ENCODE measurements around the gene HBM.
"Not testable (repeated sequence)": the region's sequence is repeated elsewhere in the genome, so short reads cannot be mapped to it uniquely, and the experiment has no call there.

DNA sequence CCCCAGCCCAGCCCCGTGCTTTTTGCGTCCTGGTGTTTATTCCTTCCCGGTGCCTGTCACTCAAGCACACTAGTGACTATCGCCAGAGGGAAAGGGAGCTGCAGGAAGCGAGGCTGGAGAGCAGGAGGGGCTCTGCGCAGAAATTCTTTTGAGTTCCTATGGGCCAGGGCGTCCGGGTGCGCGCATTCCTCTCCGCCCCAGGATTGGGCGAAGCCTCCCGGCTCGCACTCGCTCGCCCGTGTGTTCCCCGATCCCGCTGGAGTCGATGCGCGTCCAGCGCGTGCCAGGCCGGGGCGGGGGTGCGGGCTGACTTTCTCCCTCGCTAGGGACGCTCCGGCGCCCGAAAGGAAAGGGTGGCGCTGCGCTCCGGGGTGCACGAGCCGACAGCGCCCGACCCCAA lies 10.2 kb downstream of the HBM start:
- TF ChIP-seq, protein P1, sequence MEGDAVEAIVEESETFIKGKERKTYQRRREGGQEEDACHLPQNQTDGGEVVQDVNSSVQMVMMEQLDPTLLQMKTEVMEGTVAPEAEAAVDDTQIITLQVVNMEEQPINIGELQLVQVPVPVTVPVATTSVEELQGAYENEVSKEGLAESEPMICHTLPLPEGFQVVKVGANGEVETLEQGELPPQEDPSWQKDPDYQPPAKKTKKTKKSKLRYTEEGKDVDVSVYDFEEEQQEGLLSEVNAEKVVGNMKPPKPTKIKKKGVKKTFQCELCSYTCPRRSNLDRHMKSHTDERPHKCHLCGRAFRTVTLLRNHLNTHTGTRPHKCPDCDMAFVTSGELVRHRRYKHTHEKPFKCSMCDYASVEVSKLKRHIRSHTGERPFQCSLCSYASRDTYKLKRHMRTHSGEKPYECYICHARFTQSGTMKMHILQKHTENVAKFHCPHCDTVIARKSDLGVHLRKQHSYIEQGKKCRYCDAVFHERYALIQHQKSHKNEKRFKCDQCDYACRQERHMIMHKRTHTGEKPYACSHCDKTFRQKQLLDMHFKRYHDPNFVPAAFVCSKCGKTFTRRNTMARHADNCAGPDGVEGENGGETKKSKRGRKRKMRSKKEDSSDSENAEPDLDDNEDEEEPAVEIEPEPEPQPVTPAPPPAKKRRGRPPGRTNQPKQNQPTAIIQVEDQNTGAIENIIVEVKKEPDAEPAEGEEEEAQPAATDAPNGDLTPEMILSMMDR (IDR thresholded peaks at IDR 0.05; ENCODE audit: borderline replicate concordance, extremely low read depth, low read length, poor library complexity, severe bottlenecking), result not testable (repeated sequence)
- not testable (repeated sequence) for TF ChIP-seq EZH2 (IDR thresholded peaks at IDR 0.05; ENCODE audit: borderline replicate concordance, low read depth, low read length, severe bottlenecking)
